Liver (tissue), 3 donors: ENCODE results near the gene PDGFC.

Experiments
- EGR1 ChIP-seq, 2 donors: IDR thresholded peaks; 2 replicates each; pipeline ENCODE4 v1.6.1; 2016 to 2018; ENCODE audit warnings: antibody characterized with exemption in 2 of 2, low read depth in 2 of 2
- GABPA ChIP-seq, 2 donors: IDR thresholded peaks in 1 of 2; conservative IDR thresholded peaks in 1 of 2; 2 replicates each; pipeline ENCODE4 v1.6.1; 2016; ENCODE audit warnings: antibody characterized with exemption in 2 of 2, mild to moderate bottlenecking in 1 of 2, moderate library complexity in 1 of 2
- HNF4A ChIP-seq, 2 donors: conservative IDR thresholded peaks; 2 replicates each; pipeline ENCODE4 v1.6.1; 2016; ENCODE audit warnings: antibody characterized with exemption in 2 of 2, mild to moderate bottlenecking in 2 of 2
- JUND ChIP-seq, 2 donors: IDR thresholded peaks; 2 replicates each; pipeline ENCODE4 v1.6.1; 2016; ENCODE audit warnings: antibody characterized with exemption in 2 of 2
- RAD21 ChIP-seq, 2 donors: IDR thresholded peaks; 2 replicates each; pipeline ENCODE4 v1.6.1; 2016; ENCODE audit warnings: antibody characterized with exemption in 2 of 2, mild to moderate bottlenecking in 2 of 2
- RXRA ChIP-seq, 2 donors: IDR thresholded peaks; 2 replicates each; pipeline ENCODE4 v1.6.1; 2017 to 2018; ENCODE audit warnings: antibody characterized with exemption in 2 of 2, mild to moderate bottlenecking in 1 of 2
- SP1 ChIP-seq: IDR thresholded peaks from 2 replicates; pipeline ENCODE4 v1.6.1; 2018; ENCODE audit warnings: antibody characterized with exemption, mild to moderate bottlenecking
- TAF1 ChIP-seq: conservative IDR thresholded peaks from 2 replicates; pipeline ENCODE4 v1.6.1; 2016; ENCODE audit warnings: antibody characterized with exemption, mild to moderate bottlenecking
- YY1 ChIP-seq: IDR thresholded peaks from 2 replicates; pipeline ENCODE4 v1.6.1; 2016; ENCODE audit warnings: antibody characterized with exemption, mild to moderate bottlenecking
- TF ChIP-seq, protein P1 (sequence below): fragments of 150-350 bp; IDR thresholded peaks from 2 replicates; pipeline ENCODE4 v1.5.1; 2017; ENCODE audit warnings: improper control_type of control experiment, low read depth, low read length; ENCODE audit not compliant: missing input control
- TF ChIP-seq, protein P2 (sequence below): IDR thresholded peaks from 2 replicates; pipeline ENCODE4 v1.6.1; 2016; ENCODE audit warnings: antibody characterized with exemption
- TF ChIP-seq, protein P3 (sequence below): IDR thresholded peaks from 2 replicates; pipeline ENCODE4 v1.6.1; 2016; ENCODE audit warnings: antibody characterized with exemption
- TF ChIP-seq, protein P4 (sequence below): IDR thresholded peaks from 2 replicates; pipeline ENCODE4 v1.6.1; 2016; ENCODE audit warnings: antibody characterized with exemption
- donor health status: healthy.
- donor health status: healthy.

DNA sequence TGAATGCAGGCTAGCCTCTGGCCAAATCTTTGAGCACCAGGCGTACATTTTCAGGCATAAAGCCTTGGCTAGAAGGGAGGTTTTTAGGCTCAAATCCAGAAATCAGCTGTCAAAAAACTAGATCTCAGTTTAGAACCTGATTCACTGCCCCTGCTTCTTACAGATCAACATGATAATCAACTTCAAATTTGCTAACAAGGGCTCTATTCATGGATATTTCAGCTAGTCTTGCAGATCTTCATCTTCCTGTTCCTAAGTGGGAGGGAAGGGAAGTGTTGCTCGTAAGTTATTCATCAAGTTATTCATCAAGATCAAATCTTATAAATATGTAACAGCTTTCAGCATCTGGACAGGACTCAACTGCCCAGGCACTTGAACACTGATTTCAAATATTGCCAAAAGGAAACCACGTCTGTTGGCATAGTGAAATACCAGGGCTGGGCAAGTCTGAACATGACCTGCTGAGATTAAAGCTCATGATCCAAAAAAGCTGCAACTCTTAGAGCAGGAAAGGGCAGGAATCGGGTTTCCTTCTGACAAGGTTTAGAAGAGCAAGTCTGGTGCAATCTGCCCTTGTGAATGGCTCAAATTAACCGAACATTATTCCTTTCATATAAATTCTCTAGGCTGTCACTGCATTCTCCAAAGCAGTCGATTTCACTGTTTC is 200.3 kb downstream of the PDGFC start:
- TF ChIP-seq, protein P1, sequence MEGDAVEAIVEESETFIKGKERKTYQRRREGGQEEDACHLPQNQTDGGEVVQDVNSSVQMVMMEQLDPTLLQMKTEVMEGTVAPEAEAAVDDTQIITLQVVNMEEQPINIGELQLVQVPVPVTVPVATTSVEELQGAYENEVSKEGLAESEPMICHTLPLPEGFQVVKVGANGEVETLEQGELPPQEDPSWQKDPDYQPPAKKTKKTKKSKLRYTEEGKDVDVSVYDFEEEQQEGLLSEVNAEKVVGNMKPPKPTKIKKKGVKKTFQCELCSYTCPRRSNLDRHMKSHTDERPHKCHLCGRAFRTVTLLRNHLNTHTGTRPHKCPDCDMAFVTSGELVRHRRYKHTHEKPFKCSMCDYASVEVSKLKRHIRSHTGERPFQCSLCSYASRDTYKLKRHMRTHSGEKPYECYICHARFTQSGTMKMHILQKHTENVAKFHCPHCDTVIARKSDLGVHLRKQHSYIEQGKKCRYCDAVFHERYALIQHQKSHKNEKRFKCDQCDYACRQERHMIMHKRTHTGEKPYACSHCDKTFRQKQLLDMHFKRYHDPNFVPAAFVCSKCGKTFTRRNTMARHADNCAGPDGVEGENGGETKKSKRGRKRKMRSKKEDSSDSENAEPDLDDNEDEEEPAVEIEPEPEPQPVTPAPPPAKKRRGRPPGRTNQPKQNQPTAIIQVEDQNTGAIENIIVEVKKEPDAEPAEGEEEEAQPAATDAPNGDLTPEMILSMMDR, result no peak
- TF ChIP-seq, protein P2, sequence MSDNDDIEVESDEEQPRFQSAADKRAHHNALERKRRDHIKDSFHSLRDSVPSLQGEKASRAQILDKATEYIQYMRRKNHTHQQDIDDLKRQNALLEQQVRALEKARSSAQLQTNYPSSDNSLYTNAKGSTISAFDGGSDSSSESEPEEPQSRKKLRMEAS, result no peak
- TF ChIP-seq TAF1 (no peak), HNF4A (conservative IDR thresholded peaks at IDR 0.05) (no peak), RAD21 (IDR thresholded peaks at IDR 0.05) (no peak), EGR1 (IDR thresholded peaks at IDR 0.05; ENCODE audit: low read depth in 2 of 2) (no peak), YY1 (no peak), JUND (IDR thresholded peaks at IDR 0.05) (no peak), GABPA (IDR thresholded peaks at IDR 0.05 in 1 of 2, conservative IDR thresholded peaks at IDR 0.05 in 1 of 2) (no peak), SP1 (no peak), RXRA (IDR thresholded peaks at IDR 0.05) (no peak)
- TF ChIP-seq, protein P3, sequence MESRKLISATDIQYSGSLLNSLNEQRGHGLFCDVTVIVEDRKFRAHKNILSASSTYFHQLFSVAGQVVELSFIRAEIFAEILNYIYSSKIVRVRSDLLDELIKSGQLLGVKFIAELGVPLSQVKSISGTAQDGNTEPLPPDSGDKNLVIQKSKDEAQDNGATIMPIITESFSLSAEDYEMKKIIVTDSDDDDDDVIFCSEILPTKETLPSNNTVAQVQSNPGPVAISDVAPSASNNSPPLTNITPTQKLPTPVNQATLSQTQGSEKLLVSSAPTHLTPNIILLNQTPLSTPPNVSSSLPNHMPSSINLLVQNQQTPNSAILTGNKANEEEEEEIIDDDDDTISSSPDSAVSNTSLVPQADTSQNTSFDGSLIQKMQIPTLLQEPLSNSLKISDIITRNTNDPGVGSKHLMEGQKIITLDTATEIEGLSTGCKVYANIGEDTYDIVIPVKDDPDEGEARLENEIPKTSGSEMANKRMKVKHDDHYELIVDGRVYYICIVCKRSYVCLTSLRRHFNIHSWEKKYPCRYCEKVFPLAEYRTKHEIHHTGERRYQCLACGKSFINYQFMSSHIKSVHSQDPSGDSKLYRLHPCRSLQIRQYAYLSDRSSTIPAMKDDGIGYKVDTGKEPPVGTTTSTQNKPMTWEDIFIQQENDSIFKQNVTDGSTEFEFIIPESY, result no peak
- TF ChIP-seq, protein P4, sequence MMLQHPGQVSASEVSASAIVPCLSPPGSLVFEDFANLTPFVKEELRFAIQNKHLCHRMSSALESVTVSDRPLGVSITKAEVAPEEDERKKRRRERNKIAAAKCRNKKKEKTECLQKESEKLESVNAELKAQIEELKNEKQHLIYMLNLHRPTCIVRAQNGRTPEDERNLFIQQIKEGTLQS, result no peak
